Stimulated activated CD8-positive, alpha-beta memory T cell treated with anti-CD3 and anti-CD28 coated beads, Interleukin-12 subunit alpha, Interleukin-12 subunit beta, amount 100 ng/mL, for 1 hour (primary cell): Measurements from ENCODE around the gene NLRC3.

Experiments
- DNase-seq: peaks from one replicate; pipeline ENCODE4 v3.0.0-alpha.2; 2020; ENCODE audit warnings: low read depth

Gene NLRC3

DNA sequence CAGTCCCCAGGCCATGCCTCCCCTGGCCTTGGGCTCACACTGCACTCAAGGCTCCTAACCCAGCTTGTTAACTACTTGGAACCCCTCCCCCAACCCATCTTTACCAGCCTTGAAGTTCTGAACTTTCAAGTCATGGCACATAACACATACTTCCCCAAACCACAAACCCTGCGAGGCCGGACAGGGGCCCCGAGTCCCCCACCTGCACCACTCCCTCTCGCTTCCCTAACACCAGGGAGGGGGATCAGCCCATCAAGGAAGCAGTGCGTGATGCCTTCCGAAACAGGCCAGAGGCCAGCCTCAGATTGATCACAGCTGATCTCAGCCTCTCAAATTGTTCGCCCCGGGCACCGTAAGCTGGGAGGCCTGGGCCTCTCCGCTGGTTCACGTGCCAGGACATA is 3.0 kb upstream of the NLRC3 start:
- no peak for DNase-seq

DNA sequence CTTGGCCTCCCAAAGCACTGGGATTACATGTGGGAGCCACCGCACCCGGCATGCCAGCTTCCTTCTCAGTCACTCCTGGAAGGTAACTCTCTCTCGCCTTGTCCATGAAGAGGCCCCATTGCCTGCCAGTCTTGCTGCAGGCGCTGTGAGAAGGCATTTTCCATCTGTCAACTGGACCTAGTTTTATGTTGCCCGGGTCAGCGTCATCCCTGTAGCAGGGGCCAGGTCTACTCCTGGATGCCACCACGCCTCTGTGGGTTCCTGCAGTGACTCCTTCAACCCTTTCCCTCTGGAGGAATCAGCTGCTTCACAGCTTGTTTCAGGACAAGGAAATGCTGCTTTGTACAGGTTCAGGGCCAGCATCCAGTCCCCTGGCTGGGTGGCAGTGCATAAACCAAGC is 2.6 kb upstream of the NLRC3 start:
- no peak for DNase-seq

DNA sequence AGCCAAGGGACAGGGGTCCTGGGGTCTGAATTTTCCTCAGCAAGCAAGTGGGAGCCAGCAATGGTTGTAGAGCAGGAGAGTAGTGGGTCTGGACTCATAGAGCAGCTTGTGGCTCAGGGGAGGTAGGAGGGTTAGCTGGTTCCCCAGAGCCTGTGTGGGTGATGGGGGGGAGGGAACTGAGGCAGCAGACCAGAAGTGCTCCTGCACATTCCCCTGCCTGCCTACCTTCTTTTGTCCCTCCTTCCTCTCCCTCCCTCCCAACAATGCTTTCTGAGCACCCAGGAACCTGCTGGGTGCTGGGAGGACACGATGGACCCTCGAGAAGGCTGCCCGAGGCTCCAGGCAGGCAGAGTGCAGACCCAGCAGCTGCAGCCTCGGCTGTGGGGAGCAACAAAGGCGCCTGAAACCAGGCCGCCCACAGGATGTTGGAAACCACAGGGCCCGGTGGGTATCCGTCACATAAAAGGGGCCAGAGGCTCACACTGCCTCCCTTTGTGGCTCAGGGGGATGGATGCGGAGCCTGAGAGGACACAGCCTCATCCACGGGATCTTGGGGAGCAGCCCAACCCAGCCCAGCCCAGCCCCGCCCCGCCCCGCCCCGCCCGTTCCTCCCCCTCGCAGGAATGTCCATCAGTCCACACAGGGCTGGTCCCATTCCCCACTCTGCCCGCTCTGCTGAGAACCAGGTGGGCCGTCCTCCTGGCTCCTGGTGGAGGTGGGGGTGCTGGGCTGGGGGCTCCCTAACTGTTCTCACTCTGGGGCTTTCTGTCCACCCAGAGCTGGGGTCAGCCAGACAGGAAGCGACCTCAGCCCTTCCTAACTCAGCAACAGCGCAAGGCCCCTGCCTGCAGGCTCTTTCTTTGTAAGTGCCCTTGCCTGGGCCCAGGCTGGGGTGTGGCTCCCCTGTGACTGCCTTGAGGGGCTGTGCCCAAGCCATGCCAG is 1.7 kb upstream of the NLRC3 start:
- peak; percentile 26 for DNase-seq

DNA sequence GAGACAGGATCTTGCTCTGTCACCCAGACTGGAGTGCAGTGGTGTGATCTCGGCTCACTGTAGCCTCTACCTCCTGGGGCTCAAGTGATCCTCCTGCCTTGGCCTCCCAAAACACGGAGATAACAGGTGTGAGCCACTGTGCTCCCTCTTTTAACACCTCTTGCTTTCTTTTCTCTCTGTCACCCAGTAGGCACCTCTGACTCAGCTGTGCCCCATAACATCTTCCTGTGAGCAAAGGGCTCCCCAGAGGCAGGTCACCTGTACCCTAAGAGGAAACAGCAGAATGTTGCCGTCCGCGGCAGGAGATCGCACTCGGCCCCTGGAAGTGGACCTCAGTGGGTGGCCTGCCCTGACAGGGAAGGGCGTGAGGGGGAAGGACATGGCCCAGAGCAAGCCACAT is 918 bp upstream of the NLRC3 start:
- peak; percentile 27 for DNase-seq

DNA sequence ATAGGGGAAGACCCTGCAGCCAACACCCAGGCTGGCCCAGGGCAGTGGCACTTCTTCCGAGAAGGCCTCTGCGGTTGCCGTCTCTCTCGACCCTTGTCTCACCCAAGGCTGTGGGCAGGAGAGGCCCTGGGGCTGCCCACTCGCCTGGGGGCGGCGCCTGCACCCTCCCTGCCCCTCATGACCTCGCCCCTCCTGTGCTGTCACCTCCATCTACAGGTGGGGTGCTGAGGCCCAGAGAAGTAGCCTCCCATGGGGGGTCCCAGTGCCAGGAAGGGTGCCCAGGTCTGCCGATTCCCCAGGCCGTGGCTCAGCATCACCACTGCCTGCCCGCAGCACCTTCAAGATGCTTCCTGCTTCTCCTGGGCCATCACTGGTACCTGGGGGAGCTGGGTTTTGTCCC is 992 bp downstream of the NLRC3 start:
- DNase-seq = no peak

DNA sequence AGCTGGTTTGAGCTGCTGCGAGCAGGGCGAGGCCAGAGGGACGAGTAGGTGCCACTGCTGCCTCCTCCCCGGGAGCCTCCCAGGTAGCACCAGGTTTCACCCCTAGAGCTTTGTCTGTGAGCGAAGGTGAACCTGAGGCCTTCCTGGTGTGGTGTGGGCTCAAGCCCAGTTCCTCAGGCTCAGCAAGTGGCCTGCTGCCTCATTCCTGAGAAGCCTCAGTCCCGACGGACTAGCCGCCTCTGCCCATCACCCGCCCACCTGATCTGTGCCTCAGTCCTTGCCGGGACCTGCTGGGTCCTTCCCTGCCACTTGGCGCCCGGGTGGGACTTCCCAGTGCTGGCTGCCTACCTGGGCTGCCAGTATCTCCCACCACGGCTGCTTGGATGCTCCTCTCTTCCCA is 1.7 kb downstream of the NLRC3 start:
- DNase-seq = no peak

DNA sequence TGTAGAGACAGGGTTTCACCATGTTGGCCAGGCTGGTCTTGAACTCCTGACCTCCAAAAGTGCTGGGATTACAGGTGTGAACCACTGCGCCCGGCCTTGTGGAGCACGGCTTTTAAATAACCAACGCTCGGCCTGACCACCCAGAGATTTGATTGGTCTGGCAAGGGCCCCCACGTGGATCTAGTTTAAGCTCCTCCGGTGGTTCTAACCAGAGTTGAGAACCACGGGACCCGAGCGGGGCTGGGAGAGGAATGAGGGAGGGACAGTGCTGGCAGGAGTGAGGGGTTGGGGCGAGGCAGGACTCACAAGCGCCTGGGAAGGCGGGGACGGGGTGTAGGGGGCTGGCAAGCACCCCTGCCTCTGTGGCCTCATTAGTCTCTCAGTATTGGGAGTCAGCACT is 3.0 kb downstream of the NLRC3 start:
- no peak for DNase-seq

DNA sequence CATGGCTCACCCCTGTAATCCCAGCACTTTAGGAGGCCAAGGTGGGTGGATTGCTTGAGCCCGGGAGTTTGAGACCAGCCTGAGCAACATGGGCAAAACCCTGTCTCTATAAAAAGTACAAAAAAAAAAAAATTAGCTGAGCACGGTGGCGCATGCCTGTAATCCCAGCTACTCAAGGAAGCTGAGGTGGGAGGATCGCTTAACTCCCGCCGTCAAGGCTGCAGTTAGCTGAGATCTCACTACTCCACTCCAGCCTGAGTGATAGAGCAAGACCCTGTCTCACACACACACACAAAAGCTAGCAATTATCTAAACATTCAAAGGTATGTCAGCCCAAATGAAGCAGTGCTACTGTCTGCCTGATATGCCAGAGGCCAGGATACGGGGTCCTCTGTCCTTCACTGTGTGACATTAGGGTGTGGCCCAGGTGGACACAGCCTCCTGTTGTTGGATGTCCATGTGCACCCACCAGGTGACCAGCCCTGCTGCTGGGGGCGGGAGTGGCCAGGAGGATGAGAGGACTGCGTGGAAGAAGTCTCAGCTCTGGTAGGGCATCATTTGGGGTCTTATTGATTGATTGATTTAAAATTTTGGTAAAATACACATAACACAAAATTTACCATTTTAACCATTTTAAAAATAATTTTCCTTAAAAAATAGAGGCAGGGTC is 3.9 kb downstream of the NLRC3 start:
- DNase-seq = no peak

DNA sequence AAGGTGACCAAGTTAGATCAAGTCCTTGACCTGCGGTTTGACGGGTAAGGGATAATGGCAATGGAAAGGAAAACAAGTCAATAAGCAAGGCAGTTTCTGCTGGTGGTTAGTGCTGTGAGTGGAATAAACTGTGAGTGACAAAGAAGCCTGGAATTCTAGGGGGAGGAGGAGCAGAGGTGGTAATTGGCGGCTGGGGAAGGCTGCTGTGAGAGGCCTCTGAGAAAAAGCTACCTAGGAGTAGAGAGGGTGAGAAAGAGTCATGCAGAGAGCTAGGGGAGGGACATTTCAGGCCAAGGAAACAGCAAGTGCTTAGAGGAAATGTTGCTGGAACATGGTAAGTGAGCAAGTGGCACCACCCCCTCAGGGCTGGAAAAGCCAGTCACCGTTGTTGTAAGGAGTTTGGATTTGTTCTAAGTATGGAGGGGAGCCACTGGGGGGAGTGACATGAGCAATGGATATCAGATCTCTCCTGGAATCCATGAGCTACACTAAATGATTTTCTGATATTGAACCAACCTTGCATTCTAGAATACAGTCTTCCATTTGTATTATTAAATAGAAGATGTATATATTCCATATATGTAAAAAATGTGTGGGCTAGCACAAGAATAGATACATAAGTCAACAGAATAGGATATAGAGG is 6.7 kb downstream of the NLRC3 start:
- no peak for DNase-seq

DNA sequence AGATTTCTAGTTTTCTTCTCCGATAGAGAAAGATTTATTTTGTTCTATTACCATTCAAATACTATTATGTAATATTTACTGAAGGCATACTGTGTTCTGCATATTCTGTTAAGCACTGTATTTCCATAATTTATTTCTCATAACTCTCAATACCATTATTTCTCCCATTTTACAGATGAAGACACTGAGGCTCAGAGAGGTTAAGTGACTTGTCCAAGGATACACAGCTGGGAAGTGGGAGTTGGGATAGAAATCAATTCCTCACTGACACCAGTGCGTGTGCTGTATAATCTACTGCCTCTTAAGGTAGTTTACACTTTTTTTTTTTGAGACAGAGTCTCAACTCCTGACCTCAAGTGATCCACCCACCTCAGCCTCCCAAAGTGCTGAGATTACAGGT is 7.4 kb downstream of the NLRC3 start:
- DNase-seq = no peak

DNA sequence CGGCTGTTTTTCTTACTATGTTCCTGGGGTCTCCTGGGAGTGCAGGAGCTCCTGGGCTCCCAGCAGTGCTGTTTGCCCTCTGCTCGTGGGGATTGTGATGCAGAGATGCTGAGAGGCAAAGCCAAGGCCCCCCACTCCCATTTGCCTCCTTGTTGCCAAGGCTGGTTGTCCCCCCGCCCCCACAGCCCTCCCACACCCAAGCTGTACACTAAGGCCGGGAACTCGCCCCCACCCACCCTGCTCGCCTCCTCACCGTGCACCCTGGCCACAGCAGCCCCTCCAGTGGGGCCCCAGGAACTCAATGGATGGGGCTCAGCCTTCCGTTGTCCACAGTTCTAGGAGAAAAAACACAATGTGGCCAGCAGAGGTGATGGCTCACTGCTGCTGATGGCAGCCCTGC is 10.2 kb downstream of the NLRC3 start:
- DNase-seq = no peak

DNA sequence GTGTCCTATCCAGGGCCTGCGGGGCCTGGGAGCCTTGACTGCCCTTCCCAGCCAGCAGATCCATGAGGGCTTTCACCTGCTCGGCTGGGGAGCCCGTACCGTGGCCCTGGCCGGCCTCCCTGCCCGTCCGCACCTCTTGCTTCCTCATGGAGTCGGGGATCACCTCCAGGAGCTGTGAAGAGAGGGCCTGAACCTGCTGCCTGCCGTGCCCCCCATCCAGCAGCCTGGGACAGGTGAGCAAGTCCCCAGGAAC is 12.4 kb downstream of the NLRC3 start:
- DNase-seq = no peak

DNA sequence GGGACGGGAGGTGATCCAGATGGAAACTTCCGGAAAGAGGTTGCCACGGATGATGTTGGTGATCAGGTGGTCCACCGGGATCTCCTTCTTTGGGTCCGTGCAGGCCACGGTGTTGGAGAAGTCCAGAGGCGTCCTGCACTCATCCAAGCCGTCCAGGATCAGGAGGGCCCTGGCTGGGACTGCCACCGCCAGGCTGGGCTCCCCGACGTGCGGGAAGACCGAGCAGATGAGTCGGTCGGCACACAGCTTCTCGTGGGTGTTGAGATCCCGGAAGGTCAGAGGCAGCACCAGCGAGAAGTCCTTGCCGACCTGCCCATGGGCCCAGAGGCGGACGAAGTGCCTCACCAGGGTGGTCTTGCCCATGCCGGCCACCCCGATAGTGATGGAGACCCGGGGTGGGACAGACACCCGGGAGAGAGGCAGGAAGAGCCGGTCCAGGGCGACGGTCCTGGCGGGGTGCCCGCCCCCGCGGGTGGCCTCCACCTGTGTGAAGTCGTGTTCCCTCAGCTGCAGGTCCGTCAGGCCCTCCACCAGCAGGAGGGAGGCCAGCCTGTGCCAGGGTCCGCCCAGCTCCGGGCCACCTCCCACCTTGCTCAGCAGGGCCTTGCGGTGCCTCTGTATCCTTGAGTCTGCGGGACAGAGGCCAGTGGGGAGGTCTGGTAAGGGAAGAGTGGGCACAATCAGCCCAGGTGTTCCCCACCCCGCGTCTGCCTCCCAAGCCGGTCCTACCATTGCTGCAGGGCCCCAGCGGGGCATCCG is 12.9 kb downstream of the NLRC3 start:
- no peak for DNase-seq

DNA sequence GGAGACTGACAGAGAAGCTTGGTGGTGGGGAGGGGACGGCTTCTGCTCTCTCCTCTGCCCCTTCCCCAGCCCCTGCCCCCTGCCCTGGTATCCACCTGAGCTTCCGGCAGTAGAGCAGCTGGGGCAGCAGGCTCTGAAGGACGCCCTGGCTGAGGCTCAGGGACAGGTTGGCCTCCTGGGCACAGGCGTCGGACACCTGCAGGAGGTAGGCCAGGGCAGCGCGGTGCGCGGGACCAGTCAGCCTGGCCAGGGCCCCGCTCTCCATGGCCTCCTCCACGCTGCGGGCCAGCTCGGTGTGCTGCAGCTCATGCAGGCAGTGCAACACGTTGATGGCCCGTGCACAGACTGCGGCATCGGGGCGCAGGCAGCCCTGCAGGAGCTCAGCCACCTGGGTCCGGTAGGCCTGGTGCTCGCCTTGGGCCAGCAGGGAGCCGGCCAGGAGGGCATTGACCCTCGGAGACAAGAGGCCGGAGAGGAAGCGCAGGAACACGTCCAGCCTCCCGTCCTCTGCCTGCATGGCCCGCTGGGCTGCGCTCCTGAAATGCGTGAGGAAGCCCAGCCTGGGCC is 14.2 kb downstream of the NLRC3 start:
- DNase-seq = no peak

DNA sequence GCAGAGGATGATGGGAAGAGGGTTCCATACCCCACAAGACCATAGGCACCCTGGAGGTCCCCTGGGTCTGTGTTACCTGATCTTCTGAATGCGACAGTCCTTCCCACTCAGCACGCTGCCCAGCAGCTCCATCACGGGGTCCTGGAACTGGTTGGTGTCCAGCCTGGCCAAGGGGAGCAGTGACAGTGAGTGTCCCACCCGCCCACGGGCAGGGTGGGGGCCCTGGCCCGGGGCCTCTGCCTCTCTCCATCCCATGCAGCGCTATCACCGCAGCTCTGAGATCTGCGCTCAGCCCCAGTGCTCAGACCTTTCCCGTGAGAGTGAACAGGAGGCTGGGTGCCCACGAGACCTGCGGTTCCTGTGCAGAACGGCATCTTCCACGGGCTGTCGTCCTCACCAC is 15.6 kb downstream of the NLRC3 start:
- no peak for DNase-seq

DNA sequence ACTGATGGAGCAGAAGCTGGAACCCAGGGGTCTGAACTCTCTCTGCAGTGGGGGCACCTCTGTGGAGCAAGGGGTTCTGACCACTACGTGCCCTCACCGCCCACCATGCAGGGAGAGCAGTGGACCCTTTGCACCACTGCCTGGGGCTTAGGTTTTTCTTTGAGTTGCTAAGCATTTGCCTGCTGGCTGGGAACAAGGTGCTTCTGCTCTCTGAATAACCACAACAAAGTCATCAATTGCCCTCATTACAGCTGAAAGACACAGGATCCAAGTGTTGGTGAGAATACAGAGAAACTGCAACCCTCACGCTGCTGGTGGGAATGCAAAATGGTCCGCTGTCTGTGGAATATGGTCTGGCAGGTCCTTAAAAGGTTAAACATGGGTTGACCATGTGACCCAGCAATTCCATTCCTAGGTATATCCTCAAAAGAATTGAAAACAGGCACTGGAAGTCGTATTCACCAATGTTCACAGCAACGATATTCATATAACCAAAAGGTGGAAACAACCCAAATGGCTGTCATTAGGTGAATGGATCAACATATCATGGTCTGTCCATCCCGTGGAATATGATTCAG is 22.8 kb downstream of the NLRC3 start:
- no peak for DNase-seq

DNA sequence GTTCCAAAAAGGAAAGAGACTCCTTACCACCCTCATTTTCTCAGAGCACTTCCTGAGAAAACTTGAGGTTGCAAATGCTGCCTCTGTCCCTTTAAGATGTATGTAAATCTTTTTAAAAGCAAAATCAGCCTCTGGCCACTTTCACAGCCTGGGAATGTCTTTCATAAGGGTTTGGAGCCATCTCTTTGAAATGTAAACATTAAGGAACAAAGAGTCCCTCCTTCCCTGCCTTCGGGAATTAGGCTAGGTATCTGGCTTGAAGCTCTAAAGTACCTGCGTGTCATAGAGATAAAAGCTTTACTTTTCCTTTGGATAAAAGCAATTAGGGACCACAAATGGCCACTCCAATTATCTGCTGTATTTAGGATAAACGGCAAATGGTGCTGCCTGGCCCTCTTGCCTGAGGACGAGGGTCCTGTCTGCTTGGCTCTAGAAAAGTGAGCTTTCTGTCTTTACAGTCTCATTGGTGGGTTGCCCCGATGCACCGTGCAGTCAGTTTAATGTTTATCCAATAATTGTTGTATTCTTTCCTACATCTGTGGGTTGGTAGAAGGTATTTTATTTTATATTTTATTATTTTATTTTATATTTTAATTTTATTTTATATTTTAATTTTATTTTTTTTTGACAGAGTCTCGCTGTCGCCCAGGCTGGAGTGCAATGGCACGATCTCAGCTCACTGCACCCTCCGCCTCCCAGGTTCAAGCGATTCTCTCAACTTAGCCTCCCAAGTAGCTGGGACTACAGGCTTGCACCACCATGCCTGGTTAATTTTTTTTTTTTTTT is 23.9 kb downstream of the NLRC3 start:
- no peak for DNase-seq

DNA sequence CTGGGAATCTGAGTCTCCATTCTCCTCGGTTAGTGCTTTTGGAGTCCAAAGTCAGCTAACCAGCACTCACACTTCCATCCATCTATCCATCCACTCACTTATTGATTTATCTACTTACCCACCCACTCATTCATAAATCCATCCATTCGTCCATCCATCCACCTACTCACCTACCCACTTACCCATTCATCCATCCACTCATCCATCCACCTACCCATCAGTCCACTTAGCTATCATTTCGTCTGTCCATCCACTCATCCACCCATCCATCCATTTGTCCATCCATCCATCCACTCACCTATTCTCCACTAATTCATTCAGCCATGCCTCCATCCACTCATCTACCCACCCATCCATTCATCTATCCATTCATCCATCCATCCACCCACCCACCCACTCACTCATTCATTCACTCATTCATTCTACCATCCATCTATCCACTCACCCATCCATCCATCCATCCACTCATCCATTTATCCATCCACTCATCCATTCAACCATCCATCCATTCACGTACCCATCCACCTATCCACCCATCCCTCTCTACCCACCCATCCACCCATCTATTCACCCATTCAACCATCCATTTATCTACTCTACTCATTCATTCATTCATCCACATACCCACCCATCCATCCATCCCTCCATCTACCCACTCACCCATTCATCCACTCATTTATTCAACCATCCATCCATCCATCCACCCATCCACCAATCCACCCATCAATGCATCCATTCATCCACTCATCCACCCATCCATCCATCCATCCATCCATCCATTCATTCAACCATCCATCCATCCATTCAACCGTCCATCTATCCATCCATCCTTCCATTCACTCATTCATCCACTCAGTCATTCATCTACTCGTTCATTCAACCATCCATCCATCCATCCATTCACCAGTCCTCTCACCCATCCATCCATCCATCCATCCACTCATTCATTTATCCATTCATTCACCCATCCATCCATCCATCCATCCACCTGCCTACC is 26.1 kb downstream of the NLRC3 start:
- no peak for DNase-seq

DNA sequence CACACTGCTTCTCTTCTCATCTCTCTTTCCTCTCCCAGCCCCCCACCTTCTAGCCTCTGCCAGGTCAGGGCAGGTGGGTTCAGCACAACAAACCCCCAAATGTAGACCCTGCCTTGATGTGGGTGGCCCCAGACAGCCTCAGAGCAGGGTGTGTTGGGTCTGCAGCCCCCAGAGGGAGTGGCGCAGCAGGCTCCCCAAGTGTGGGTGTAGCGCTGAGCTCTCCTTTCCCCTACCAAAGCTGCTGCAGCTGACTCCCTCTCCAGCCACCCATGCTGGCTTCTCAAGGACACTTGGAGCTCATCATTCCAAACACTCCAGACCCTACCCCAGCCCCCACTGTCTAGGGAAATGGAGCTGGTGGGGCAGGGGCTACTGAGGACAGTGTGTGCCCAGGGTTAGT is 27.3 kb downstream of the NLRC3 start:
- DNase-seq = no peak

DNA sequence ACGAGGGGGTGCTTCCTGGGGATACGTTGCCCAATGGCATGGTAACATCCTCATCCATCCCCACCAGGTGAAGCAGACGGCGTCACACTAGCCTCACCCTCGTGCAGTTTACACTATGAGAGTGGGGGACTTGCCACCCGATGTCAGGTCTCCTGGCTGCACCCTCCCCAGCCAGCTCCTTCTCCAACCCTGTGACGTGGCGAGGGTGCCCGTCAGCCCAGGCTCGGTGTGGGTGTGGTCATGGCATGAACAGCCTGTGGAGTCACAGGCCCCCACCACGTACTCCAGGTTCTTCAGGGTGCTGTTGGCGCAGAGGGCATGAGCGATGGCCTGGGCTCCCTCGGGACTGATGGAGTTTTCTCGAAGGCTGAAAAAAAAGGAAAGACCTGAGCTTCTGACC is 28.3 kb downstream of the NLRC3 start:
- no peak for DNase-seq
